ENCODE results near the gene GLI3. TPM values are rescaled to one million over a fixed set of nuclear protein-coding genes. Genes with fewer than 3 reads are reported as not detected.

The GLI3 gene
- total and polyA plus RNA-seq, 2 of the 8 experiments (the other 6 are each of a cell fraction or from before 2014, with no cell fraction given): 8.0 to 31.1 TPM

- Histone ChIP-seq H3K36me3 (ENCODE audit: control insufficient read depth in 2 of 4, insufficient read depth in 4 of 4, low read length in 3 of 4) (no peaks in the 10 kb centered on the region; a peak in 1 of 8 replicates), H3K79me2 (ENCODE audit: control insufficient read depth in 1 of 2, insufficient read depth in 2 of 2, low read length in 2 of 2) (peaks cover 0 to 55% of the 10 kb centered on the region in 2 experiments; a peak in 2 of 4 replicates), H3K9ac (replicated peaks in 1 of 4; ENCODE audit: extremely low read depth in 1 of 4, low read depth in 3 of 4, low read length in 3 of 4) (no peak overlapping the region), H2BK5ac (ENCODE audit: low read depth, low read length) (no peak overlapping the region), H4K5ac (ENCODE audit: insufficient read length, low read depth, low read length) (no peak overlapping the region), H3K4ac (replicated peaks; ENCODE audit: insufficient read length, low read depth, low read length) (no peak overlapping the region), H3K23ac (ENCODE audit: insufficient read length) (no peak overlapping the region), H3K4me3 (ENCODE audit: extremely low read depth in 1 of 4, insufficient read depth in 2 of 4, low read depth in 3 of 4, low read length in 4 of 4) (no peak overlapping the region), H3K4me2 (ENCODE audit: insufficient read depth in 1 of 2, low read depth in 2 of 2, low read length in 2 of 2) (peak overlapping the region in 1 of 2 experiments; percentile 32; a peak in 2 of 4 replicates), H4K91ac (replicated peaks; ENCODE audit: insufficient read length, low read length) (no peak overlapping the region), H2BK20ac (ENCODE audit: low read length) (no peak overlapping the region), H3K79me1 (ENCODE audit: low read depth, low read length) (no peaks in the 10 kb centered on the region), H3K27me3 (replicated peaks in 1 of 4; ENCODE audit: control insufficient read depth in 3 of 4, extremely low read depth in 1 of 4, insufficient read depth in 3 of 4, low read length in 3 of 4) (no peaks in the 10 kb centered on the region), H2AFZ (ENCODE audit: low read length) (no peak overlapping the region), H2BK12ac (ENCODE audit: low read depth, low read length) (no peak overlapping the region), H2AK5ac (ENCODE audit: low read depth, low read length) (no peak overlapping the region), H3K27ac (ENCODE audit: low read depth, low read length) (no peak overlapping the region), H4K20me1 (replicated peaks in 1 of 2; ENCODE audit: control insufficient read depth in 1 of 2, insufficient read depth in 2 of 2, low read length in 2 of 2) (no peaks in the 10 kb centered on the region), H3K4me1 (replicated peaks in 1 of 4; ENCODE audit: control insufficient read depth in 3 of 4, insufficient read depth in 4 of 4, low read length in 3 of 4) (peaks cover 0 to 18% (median 12%) of the 10 kb centered on the region in 4 experiments; a peak in 5 of 7 replicates), H3K18ac (ENCODE audit: extremely low read depth, low read length) (peak overlapping the region; percentile 9; the same call in 1 of the 2 replicates), H2BK15ac (ENCODE audit: low read length) (no peak overlapping the region), H2BK120ac (replicated peaks; ENCODE audit: low read depth, low read length) (no peak overlapping the region), H3K9me3 (ENCODE audit: insufficient read depth in 2 of 2, low read depth in 1 of 2, low read length in 1 of 2) (no peaks in the 10 kb centered on the region), H3K56ac (replicated peaks; ENCODE audit: insufficient read length, low read depth, low read length) (no peak overlapping the region), H3K14ac (ENCODE audit: insufficient read length) (no peak overlapping the region), H4K8ac (ENCODE audit: extremely low read depth, insufficient read depth, low read length) (no peak overlapping the region), H3K23me2 (ENCODE audit: low read depth, low read length) (no peaks in the 10 kb centered on the region)
- WGBS, 2 experiments (ENCODE audit: extremely low coverage in 1 of 2, insufficient coverage in 1 of 2, insufficient read length in 1 of 2, insufficient replicate concordance in 2 of 2, low coverage in 1 of 2, low lambda C conversion rate in 2 of 2, missing lambda C conversion rate in 1 of 2): 34% methylated on average over 7 of the region's 8 CpGs; no CpG with 5 or more reads in 1 of the 2 experiments
- DNase-seq (ENCODE audit: low read depth in 1 of 2, low spot score in 2 of 2): no peak
- ChIA-PET CTCF (ENCODE audit: partially characterized antibody) (interaction anchor here (0.6 to 1.3 kb wide), 2 partner anchors 16 to 484 kb away, joined by 3 to 6 read pairs; no protein-coding TSS in a partner anchor), POLR2A (ENCODE audit: partially characterized antibody) (interaction anchor here (0.6 to 3.1 kb wide), 6 partner anchors 7 to 62 kb away, joined by 3 to 14 read pairs (median 4); no protein-coding TSS in a partner anchor)
- no peak for FAIRE-seq
- peak; percentile 87 for TF ChIP-seq NANOG (IDR thresholded peaks at IDR 0.05; ENCODE audit: insufficient read depth, low read depth, low read length, poor library complexity, severe bottlenecking)
Measured at GRCh38 chr7:42214060-42214679, 22.8 kb downstream of the GLI3 start.
